ENCODE measurements around the gene ELF2.
"Not testable (repeated sequence)": the region's sequence is repeated elsewhere in the genome, so short reads cannot be mapped to it uniquely, and the experiment has no call there.

The ELF2 gene

DNA sequence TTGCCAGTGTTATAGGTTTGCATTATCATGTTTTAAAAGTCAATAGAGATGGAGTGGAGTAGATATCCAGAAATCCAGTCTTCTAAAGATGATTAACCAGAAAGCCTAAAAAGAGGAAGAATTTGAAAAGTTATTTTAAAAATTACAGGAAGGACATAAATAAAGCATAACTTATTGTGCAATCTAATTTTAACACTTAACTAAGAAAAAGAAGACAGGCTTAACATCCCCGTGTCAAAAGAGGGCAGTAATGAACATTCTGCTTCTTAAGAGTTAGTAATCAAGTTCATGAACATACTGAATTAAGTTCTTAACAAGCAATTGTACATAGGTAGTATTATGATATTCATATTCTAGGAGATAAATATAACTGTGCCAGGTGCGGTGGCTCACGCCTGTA is 39.3 kb downstream of the ELF2 start:
- no peak for DNase-seq

GRCh38 chr4:139134403-139134802 is 42.6 kb downstream of the ELF2 start:
- DNase-seq, result no peak

DNA sequence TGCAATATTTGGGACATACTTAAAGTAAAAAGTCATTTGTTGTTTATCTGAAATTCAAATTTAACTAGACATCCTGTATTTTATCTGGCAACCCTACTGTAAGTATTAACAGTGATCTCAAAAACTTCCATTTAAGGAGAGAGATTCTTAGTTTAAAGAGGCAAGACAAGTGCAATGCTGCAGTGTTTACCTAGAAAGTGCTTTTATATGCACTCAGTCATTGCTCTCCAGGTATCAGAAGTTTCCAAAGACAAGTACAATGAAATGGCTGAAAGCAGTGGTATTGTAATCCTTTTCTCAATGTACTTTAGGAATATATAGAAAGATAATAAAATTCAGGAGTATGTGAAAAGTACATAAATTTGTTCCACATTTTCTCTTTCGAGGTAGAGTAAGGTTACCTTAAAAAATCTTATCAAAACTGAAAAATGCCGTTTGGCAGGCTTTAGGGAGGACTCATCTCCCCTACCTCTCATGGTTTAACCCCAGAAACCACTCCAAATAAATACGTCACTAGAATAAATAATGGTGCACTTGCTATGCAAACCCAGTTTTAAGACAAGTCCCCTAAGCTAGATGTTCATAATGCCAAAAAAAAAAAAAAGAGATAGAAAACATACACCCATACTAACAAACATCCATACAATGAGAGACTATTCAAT is 45.7 kb downstream of the ELF2 start:
- DNase-seq, result no peak

- no peak for DNase-seq
Measured at GRCh38 chr4:139129206-139129605, 47.8 kb downstream of the ELF2 start.

DNA sequence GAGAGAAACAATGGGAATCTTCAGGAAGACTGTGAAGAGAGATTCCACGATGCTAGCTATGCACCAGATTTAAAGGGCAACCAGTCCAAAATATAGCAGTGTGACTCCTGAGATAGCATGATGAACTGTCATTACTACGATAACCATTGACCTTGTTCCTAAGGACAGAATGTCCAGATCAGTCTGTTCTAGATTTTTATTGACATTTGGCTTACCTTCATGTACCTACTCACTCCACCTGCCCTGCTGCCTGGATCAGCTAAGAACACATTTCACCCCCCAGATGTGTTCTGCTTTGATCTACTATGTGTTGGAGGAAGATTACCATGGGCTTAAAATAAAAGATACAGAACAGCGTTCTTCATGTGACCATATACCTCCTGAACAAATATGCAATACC is 50.1 kb downstream of the ELF2 start:
- no peak for DNase-seq

GRCh38 chr4:139123910-139124309 is 53.1 kb downstream of the ELF2 start:
- no peak for DNase-seq

DNA sequence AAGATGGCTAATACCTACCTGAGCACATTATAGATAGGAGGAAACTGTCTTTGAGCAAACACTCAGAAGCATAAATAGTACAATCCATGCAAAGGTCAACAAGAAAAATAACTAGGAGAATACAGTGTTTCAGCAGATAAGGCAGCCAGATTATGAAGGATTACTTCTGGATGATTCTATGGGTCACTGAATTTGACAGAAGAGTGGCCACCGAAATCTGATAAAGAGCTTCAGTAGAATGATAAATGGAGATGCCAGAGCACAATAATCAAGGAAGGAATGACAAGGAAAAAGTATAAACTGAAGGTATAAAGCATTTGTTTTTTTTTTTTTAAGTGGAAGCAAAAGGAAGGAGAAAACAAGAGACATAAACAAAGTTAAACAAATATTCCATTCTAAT is 58.7 kb downstream of the ELF2 start:
- DNase-seq, result no peak

DNA sequence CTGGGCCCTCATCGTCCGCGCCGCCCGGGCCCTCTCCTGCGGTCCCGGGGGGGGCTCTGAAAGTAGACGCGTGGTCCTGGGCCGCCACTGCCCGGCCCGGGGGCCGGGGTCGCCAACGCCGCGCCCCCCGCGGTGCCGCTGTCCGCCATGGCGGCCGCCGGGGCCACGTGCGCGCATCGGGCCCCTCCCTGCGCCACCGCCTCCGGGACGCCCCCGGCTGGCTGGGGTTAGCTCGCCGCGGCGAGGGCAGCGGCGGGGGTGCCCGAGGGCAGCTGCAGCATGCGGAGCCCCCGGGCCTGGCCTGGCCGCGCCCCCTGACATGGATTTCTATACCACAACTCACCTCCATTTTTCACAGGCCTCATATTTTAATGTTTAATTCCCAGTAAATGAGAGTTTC is 61.8 kb downstream of the ELF2 start:
- DNase-seq, result no peak

DNA sequence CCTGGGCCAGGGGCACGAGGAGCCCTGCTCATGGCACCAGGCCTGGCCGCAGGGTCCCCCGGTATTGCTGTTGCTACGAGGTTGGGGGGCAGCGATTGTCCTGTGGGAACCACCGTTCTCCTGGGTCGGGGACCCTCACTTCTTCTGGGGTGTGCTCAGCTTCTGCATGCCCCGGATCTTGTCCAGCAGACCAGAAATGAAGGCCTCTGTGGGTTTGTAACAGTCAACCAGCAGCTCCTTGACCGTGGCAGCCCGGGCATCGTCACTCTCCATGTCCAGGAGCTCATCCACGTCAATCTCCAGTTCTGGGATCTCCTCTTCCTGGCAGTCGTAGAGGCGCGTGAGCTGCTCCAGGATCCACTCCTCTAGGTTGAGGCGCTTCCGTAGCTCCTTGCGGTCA is 62.2 kb downstream of the ELF2 start:
- DNase-seq, result not testable (repeated sequence)

DNA sequence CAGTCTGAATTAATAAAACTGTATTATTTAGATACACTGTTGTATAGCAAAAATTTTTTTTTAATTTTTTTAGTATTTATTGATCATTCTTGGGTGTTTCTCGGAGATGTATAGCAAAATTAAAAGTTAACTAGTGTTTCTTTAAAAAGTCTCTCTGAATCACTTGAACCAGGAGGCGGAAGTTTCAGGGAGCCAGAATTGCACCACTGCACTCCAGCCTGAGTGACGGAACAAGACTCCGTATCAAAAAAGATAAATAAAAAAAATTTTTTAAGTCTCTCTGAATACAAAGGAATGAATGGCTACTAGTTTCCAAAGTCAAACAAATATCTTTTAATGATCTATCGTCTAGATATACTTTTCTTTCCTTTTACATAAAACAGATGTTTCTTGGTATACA is 64.4 kb downstream of the ELF2 start:
- no peak for DNase-seq

- no peak for DNase-seq
Measured at GRCh38 chr4:139108567-139109128, 68.4 kb downstream of the ELF2 start.

DNA sequence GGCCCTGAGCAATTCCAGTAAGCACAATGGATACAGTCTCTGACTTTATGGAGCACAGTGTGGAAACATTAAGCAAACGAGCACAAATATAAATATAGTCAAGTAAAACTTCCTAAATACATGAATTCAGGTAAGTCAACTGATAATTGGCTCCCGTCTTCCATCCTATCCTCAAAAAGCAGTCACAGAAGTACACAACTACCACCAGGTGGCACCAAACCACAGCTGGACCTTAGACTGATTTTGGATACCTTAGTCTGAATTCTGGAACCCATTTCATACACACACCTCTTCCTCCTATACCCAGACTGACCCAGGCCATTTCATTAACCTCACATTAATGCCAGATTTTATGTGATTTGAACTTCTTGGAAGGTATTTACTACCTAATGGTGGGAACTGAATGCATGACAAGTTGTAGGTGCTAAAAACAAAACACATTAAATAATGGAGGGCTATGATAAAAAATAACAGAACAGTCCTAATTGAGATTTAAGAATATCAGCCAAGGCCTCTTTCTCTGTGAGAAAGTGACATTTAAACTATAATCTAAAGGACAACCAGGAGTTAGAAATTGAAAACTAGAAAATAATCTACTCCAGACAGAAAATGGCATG is 77.5 kb downstream of the ELF2 start:
- peak; percentile 63 for DNase-seq

DNA sequence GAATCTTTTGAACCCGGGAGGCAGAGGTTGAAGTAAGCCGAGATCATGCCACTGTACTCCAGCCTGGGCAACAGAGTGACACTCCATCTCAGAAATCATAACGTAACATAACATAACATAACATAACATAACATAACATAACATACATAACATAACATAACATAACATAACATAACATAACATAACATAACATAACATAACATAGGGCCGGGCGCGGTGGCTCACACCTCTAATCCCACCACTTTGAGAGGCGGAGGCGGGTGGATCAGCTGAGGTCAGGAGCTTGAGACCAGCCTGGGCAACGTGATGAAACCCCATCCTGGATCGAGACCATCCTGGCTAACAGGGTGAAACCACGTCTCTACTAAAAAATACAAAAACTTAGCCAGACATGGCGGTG is 84.7 kb downstream of the ELF2 start:
- no peak for DNase-seq

DNA sequence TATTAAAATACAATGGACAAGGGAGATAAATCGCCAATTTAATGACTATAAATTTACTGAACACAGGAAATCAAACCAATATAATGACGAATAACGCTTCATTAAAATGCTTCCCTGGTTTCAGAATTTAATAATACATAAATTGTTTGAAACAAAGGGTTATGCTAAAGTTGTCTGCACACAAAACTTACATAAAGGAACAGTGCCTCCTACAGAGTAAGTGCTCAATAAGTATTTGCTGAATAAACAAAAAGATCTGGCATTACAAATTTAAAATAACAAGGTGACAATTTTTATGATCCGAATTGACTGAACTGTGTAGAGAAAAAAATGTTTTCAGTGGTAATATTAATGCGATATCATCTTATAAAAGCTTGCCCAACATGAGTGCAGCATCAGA is 91.9 kb downstream of the ELF2 start:
- no peak for DNase-seq

GRCh38 chr4:139084804-139085093 is 92.3 kb downstream of the ELF2 start:
- DNase-seq, result no peak

- peak; percentile 90 for DNase-seq
Measured at GRCh38 chr4:139083956-139084803, 92.8 kb downstream of the ELF2 start.

DNA sequence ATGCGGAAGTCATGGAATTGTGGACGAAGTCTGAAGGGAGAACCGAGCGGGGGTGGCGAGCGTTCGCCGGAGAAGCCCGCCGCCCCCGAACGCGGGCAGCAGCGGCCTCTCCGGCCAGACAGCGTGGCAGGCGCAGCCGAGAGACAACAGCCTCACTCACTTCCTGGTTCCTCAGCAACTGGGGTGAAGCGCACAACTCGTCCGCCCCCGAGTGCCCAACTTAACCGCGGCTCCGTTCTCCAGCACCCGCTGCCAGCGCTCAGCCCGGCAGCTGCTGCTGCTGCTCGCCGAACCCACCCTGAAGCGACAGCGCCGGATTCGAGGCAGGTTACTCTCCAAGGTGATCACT is 93.4 kb downstream of the ELF2 start:
- peak; percentile 68 for DNase-seq

GRCh38 chr4:139082750-139083606 is 94.0 kb downstream of the ELF2 start:
- DNase-seq, result peak; percentile 96

DNA sequence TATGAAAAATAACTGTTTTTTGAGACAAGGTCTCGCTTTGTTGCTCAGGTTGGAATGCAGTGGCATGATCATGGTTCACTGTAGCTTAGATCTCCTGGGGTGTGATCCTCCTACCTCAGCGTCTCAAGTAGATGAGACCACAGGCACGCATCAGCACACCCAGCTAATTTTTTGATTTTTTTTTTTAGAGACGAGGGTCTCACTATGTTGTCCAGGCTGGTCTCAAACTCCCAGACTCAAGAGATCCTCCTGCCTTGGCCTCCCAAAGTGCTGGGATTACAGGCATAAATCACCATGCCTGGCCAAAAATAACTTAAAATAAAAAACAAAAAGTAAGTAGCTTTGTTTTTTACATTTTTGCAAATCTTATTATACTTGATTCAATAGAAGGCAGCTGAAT is 98.1 kb downstream of the ELF2 start:
- DNase-seq, result no peak

GRCh38 chr4:139077567-139078355 is 99.3 kb downstream of the ELF2 start:
- DNase-seq, result no peak

DNA sequence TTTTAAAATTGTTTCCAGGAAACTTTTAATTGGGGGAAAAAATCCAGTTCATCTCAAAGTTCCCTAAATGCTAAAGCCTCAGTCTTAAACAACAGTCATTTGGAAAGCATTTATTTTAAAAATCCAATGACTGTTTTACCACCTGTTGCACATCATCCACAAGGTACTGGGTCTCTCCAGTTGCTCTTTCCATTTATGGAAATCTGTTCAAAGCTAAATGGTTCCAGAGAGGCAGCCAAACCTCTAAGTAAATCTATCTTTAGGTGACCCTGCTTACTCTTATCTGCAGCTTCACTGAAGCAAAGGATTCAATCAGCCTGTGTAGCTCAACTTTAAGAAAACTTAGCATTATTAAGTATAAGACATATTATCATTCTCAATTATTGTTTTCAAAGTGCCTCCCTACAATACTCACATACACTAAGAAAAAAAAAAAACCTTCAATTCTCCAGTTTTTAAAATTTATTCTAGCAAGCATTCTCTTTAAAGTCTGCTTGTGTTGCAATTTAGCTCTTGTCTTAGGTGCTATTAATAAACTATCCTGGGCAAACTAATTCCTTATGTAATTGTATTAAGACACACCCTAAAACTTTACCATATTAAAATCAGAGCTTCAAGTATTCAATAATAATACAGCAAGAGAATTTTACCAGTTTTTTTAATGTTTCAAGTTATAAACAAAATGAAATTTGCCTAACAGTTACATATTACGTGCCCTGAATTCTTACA is 100.8 kb downstream of the ELF2 start:
- DNase-seq, result no peak

GRCh38 chr4:139060591-139060990 is 116.4 kb downstream of the ELF2 start:
- DNase-seq, result no peak

All from NCI-H146 (cell line).